Measurements from ENCODE around the gene KCNG3.

DNA sequence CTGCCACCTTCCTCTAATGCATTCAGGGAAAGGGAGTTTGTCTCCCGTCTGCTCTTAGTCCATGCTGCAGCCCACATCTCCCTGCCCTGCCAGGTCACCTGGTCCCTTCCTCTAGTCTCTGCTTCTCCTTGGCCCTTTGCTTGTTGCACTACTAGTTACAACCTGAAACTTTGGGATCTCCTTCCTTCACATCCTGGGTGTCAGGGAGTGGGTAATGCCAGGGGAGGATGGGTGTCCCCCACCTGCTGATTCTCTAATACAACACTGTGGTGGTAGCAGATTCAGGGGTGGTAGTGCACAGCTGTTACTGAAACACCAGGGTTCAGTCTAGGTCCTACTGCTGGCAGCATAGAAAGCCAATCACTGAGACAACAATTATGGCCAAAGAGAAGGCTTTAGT, 101.6 kb downstream of the KCNG3 start:
- TF ChIP-seq CTCF (IDR thresholded peaks at IDR 0.05), result no peak
- TF ChIP-seq, protein P1, sequence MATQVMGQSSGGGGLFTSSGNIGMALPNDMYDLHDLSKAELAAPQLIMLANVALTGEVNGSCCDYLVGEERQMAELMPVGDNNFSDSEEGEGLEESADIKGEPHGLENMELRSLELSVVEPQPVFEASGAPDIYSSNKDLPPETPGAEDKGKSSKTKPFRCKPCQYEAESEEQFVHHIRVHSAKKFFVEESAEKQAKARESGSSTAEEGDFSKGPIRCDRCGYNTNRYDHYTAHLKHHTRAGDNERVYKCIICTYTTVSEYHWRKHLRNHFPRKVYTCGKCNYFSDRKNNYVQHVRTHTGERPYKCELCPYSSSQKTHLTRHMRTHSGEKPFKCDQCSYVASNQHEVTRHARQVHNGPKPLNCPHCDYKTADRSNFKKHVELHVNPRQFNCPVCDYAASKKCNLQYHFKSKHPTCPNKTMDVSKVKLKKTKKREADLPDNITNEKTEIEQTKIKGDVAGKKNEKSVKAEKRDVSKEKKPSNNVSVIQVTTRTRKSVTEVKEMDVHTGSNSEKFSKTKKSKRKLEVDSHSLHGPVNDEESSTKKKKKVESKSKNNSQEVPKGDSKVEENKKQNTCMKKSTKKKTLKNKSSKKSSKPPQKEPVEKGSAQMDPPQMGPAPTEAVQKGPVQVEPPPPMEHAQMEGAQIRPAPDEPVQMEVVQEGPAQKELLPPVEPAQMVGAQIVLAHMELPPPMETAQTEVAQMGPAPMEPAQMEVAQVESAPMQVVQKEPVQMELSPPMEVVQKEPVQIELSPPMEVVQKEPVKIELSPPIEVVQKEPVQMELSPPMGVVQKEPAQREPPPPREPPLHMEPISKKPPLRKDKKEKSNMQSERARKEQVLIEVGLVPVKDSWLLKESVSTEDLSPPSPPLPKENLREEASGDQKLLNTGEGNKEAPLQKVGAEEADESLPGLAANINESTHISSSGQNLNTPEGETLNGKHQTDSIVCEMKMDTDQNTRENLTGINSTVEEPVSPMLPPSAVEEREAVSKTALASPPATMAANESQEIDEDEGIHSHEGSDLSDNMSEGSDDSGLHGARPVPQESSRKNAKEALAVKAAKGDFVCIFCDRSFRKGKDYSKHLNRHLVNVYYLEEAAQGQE (IDR thresholded peaks at IDR 0.05; ENCODE audit: insufficient read depth in 1 of 2, low read depth in 2 of 2, low read length in 1 of 2), result no peak
